HG02623 (cell line): ENCODE measurements around the gene EML4.
"Not testable (repeated sequence)": the region's sequence is repeated elsewhere in the genome, so short reads cannot be mapped to it uniquely, and the experiment has no call there.

ENCODE experiments used
- ATAC-seq: cut with Tn5 transposase; IDR thresholded peaks from one replicate; pipeline ENCODE4 v1.9.1; 2021; ENCODE audit warnings: moderate library complexity; ENCODE audit not compliant: unreplicated experiment

Gene EML4

GRCh38 chr2:42342795-42343241, 173.7 kb downstream of the EML4 start:
- ATAC-seq: no peak

- ATAC-seq: no peak
Observed at GRCh38 chr2:42345986-42346385, 176.8 kb downstream of the EML4 start.

GRCh38 chr2:42346856-42347255, 177.7 kb downstream of the EML4 start:
- not testable (repeated sequence) for ATAC-seq

GRCh38 chr2:42347518-42347917, 178.4 kb downstream of the EML4 start:
- ATAC-seq: not testable (repeated sequence)

- ATAC-seq: no peak
Observed at GRCh38 chr2:42348113-42348805, 179.1 kb downstream of the EML4 start.

DNA sequence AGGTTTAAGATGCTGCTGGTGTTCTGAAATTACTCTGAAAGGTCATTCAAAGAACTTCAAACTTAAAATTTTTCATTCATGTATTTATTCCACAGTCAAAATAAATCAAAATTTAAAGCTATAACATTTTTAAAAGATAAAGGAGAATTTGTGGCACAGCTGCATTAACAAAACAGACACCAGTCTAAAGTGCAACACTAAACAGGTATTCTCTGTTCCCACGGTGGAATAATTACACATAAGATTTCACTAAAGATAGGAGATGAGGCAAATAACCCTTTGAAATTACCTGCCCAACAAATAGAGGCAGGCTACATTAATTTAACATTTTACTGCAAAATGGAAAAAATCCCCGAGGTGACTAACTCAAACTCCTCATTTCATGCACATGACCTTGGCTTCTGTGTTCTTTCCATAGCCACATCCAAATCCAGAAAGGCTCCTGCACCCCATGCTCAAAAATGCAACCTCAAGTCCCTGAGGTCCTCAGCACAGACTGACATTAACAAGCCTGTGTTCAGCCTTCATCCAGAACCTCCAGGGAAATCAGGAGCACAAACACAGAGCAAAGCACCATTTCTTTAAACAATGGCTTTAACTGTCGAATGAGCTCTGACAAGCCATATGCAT, 181.4 kb downstream of the EML4 start:
- ATAC-seq: no peak

DNA sequence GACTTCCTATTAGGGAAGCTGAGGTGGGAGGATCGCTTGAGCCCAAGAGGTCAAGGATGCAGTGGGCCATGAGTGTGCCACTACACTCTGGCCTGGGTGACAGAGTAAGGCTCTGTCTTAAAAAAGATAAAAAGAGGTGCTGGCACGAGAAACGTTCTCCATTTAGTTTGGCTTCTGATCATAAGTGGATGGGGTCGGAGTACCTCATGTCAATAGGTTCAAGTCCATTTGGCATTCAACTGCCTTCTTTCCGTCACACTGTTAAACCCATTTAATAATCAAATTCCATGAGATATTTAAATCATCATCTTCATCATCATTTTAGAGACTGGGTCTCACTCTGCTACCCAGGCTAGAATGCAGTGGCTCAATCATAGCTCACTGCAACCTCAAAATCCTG, 182.7 kb downstream of the EML4 start:
- no peak for ATAC-seq

- no peak for ATAC-seq
Observed at GRCh38 chr2:42353792-42354429, 184.8 kb downstream of the EML4 start.

GRCh38 chr2:42359304-42359964, 190.3 kb downstream of the EML4 start:
- no peak for ATAC-seq

DNA sequence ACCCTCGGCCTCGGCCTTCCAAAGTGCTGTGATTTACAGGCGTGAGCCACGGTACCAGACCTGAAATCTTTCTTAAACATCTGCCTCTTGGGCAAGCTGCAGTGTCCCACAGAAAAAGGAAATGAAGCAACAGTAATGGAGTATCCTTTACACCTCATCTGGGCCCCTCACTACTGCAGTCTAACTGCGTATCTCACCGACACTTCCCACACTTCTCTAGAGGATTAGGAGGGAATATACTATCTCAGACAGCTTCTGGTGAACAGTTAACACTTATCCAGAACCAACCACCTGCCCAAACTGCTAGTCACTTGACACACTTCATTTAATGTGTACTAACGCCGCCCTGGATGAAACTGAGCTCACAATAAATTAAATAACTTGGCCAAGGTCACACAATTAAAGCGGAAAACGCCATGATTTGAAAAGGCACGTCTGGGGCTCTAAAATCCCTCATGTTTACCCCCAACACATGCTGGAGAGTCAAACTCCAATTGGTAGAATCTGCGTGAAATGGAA, 190.9 kb downstream of the EML4 start:
- no peak for ATAC-seq

DNA sequence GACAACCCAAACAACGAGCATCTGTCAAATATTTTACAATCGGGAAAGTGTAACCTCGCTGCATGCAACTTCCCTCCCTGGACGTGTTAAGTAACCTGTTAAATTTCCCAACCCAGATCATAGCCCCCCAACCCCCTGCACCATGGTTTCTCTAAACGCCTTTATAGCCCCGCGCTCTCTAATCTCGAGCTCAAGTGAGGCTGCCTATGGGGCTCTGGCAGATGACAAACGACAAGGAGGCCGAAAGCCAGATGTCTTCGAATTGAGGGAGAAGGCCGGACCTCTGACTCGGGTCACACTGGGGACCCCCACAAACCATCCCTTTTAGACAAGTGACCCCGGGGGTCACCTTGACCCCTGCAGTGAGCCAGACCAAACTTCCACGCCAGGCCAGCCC, 191.3 kb downstream of the EML4 start:
- no peak for ATAC-seq

GRCh38 chr2:42360890-42361727, 192.0 kb downstream of the EML4 start, which contains the start of gene COX7A2L:
TSS of gene COX7A2L (minus strand) at chr2:42361217. CDS start at chr2:42361161, 56 bp downstream.
- peak; percentile 91 for ATAC-seq

- no peak for ATAC-seq
Observed at GRCh38 chr2:42361728-42362283, 192.7 kb downstream of the EML4 start.

DNA sequence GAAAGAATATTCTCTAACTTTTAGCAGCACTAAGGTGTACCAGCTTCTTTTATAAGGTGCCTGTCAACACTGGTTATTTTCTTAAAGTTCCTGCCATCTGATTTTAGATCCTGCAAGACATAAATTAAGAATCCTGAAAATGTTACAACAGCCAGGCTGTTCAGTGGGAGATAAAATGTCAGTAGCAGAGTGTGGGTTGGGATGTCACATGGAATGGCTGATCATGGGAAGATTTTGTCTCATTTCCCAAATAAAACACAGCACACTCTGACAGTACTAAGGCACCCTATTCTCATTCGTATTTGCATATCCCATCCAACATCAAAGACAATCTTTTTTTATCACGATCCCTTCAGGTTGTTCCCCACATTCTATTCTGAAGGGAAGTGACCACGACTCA, 194.3 kb downstream of the EML4 start:
- ATAC-seq: no peak

- no peak for ATAC-seq
Observed at GRCh38 chr2:42364658-42365057, 195.5 kb downstream of the EML4 start.

- no peak for ATAC-seq
Observed at GRCh38 chr2:42366411-42366810, 197.3 kb downstream of the EML4 start.

DNA sequence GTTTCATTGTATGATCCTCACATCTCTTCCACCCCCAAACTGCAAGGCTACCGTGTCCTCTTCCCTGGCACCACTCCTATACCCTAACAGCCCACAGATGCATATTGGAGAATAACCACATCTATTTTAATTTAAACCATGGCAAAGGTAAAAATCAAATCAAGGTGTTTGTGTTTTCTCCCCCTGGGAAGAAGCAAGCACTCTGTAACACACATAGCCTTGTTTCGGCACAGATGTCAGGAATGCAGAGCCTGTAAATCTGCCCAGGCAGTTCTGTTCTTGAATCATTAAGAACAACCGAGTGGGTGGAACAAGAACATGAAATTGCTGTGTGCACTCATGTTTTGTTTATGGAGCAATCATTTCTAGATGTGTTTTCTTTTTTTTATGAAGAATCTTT, 198.7 kb downstream of the EML4 start:
- ATAC-seq: no peak

- no peak for ATAC-seq
Observed at GRCh38 chr2:42368817-42369531, 199.8 kb downstream of the EML4 start.

GRCh38 chr2:42369532-42370229, 200.5 kb downstream of the EML4 start:
- ATAC-seq: no peak
